IMR-90 (cell line): ENCODE measurements around the gene TES. TPM values are rescaled to one million over a fixed set of nuclear protein-coding genes. Genes with fewer than 3 reads are reported as not detected.

Source experiments
- ATAC-seq: fragments of 200-7000 bp; cut with Tn5 transposase; 2 replicates; pipeline ENCODE4 v1.9.1; 2020; ENCODE audit warnings: low read depth, mild to moderate bottlenecking, moderate library complexity
- BruUV-seq: library from RNA; stranded (reverse); fragments of 400-500 nt; replicated peaks from 2 replicates; lab custom pipeline; 2021; lab: Mats Ljungman, UMichigan
- CTCF ChIA-PET: fragments of 300-600 bp; formaldehyde crosslinking; extraction: SDS; loops from one replicate; lab custom pipeline; 2021; ENCODE audit warnings: antibody characterized with exemption; lab: Yijun Ruan, JAX
- POLR2A ChIA-PET: fragments of 300-600 bp; sonication (Branson Sonifier 250); formaldehyde crosslinking; loops from one replicate; lab custom pipeline; 2022; ENCODE audit warnings: antibody characterized with exemption; ENCODE audit not compliant: unreplicated experiment; lab: Charles Lee
- DNase-seq: peaks from one replicate; pipeline ENCODE4 v3.0.0; 2013
- H2AFZ ChIP-seq: replicated peaks from 2 replicates; pipeline ENCODE3; 2013; ENCODE audit warnings: low read length, mild to moderate bottlenecking; ENCODE audit not compliant: poor library complexity
- H2AK5ac ChIP-seq: 2 replicates; pipeline ENCODE4 v1.6.1; 2013; ENCODE audit warnings: low read depth, low read length, inconsistent platforms
- H2AK9ac ChIP-seq: replicated peaks from 2 replicates; pipeline ENCODE3; 2013; ENCODE audit warnings: mild to moderate bottlenecking, low read depth, low read length, moderate library complexity; ENCODE audit not compliant: poor library complexity
- H2BK120ac ChIP-seq: 2 replicates; pipeline ENCODE4 v1.6.1; 2013; ENCODE audit warnings: low read depth, low read length, inconsistent platforms
- H2BK15ac ChIP-seq: 3 replicates; pipeline ENCODE4 v1.6.1; 2013; ENCODE audit warnings: low read depth, low read length, inconsistent platforms
- H2BK20ac ChIP-seq: 2 replicates; pipeline ENCODE4 v1.6.1; 2013; ENCODE audit warnings: low read depth, mild to moderate bottlenecking, inconsistent platforms, low read length, moderate library complexity
- H2BK5ac ChIP-seq: 2 replicates; pipeline ENCODE4 v1.6.1; 2013; ENCODE audit warnings: mild to moderate bottlenecking, low read depth, low read length, inconsistent platforms; ENCODE audit not compliant: poor library complexity, severe bottlenecking
- H3K14ac ChIP-seq: replicated peaks from 2 replicates; pipeline ENCODE4 v1.6.1; 2013; ENCODE audit warnings: low read depth, low read length, inconsistent platforms
- H3K18ac ChIP-seq: 2 replicates; pipeline ENCODE4 v1.6.1; 2013; ENCODE audit warnings: low read depth, low read length, control low read depth
- H3K23ac ChIP-seq: 2 replicates; pipeline ENCODE4 v1.6.1; 2013; ENCODE audit warnings: low read depth, low read length, inconsistent platforms
- H3K27ac ChIP-seq: 2 replicates; pipeline ENCODE4 v1.5.1; 2013; ENCODE audit warnings: mild to moderate bottlenecking, control low read depth, low read length; ENCODE audit not compliant: insufficient read depth
- H3K27me3 ChIP-seq: 2 replicates; pipeline ENCODE4 v1.6.1; 2013; ENCODE audit warnings: low read length; ENCODE audit not compliant: control insufficient read depth, insufficient read depth
- H3K36me3 ChIP-seq: 2 replicates; pipeline ENCODE4 v1.6.1; 2013; ENCODE audit warnings: low read length, mixed read lengths; ENCODE audit not compliant: control insufficient read depth, insufficient read depth
- H3K4ac ChIP-seq: 2 replicates; pipeline ENCODE4 v1.6.1; 2013; ENCODE audit warnings: low read depth, low read length, inconsistent platforms
- H3K4me1 ChIP-seq: 2 replicates; pipeline ENCODE4 v1.6.1; 2013; ENCODE audit warnings: low read length, mixed read lengths; ENCODE audit not compliant: control insufficient read depth, insufficient read depth
- H3K4me2 ChIP-seq: 2 replicates; pipeline ENCODE4 v1.6.1; 2013; ENCODE audit warnings: low read depth, mild to moderate bottlenecking, control low read depth, low read length, moderate library complexity
- H3K4me3 ChIP-seq: 2 replicates; pipeline ENCODE4 v1.5.1; 2013; ENCODE audit warnings: low read depth, mild to moderate bottlenecking, control low read depth, low read length, moderate library complexity; ENCODE audit not compliant: insufficient read depth
- H3K56ac ChIP-seq: 2 replicates; pipeline ENCODE4 v1.6.1; 2013; ENCODE audit warnings: low read length, inconsistent platforms; ENCODE audit not compliant: insufficient read depth; ENCODE audit errors: extremely low read depth
- H3K79me1 ChIP-seq, 2 experiments: 2 replicates each; pipeline ENCODE4 v1.6.1; 2013; ENCODE audit warnings: low read length in 2 of 2, inconsistent platforms in 1 of 2, low read depth in 1 of 2
- H3K9ac ChIP-seq: 2 replicates; pipeline ENCODE4 v1.6.1; 2013; ENCODE audit warnings: low read depth, low read length, control low read depth
- H3K9me1 ChIP-seq: 2 replicates; pipeline ENCODE4 v1.6.1; 2013; ENCODE audit warnings: low read length, inconsistent platforms; ENCODE audit not compliant: insufficient read depth
- H3K9me3 ChIP-seq: 2 replicates; pipeline ENCODE4 v1.6.1; 2013; ENCODE audit warnings: low read length; ENCODE audit not compliant: control insufficient read depth, insufficient read depth
- H4K20me1 ChIP-seq: 2 replicates; pipeline ENCODE4 v1.6.1; 2013; ENCODE audit warnings: low read length, inconsistent platforms; ENCODE audit not compliant: insufficient read depth
- H4K5ac ChIP-seq: 2 replicates; pipeline ENCODE4 v1.6.1; 2013; ENCODE audit warnings: mild to moderate bottlenecking, low read depth, low read length, control low read depth
- H4K8ac ChIP-seq, 2 experiments: 2 replicates each; pipeline ENCODE4 v1.6.1; 2013; ENCODE audit warnings: low read depth in 2 of 2, low read length in 2 of 2, control low read depth in 1 of 2, inconsistent platforms in 1 of 2
- H4K91ac ChIP-seq: 2 replicates; pipeline ENCODE4 v1.6.1; 2013; ENCODE audit warnings: low read depth, low read length, inconsistent platforms; ENCODE audit not compliant: insufficient read depth
- BHLHE40 ChIP-seq: fragments of 150-350 bp; IDR thresholded peaks from 2 replicates; pipeline ENCODE4 v1.6.1; 2016; ENCODE audit warnings: mild to moderate bottlenecking, low read depth, low read length
- CEBPB ChIP-seq: IDR thresholded peaks from 2 replicates; pipeline ENCODE4 v1.6.1; 2012; ENCODE audit warnings: low read depth, low read length, improper control_type of control experiment
- CHD1 ChIP-seq: IDR thresholded peaks from 2 replicates; pipeline ENCODE4 v1.6.1; 2012; ENCODE audit warnings: low read depth, low read length, improper control_type of control experiment
- CTCF ChIP-seq: conservative IDR thresholded peaks from 2 replicates; pipeline ENCODE4 v1.5.1; 2012; ENCODE audit warnings: mild to moderate bottlenecking, low read depth, low read length, improper control_type of control experiment
- FOS ChIP-seq: fragments of 150-350 bp; IDR thresholded peaks from 2 replicates; pipeline ENCODE4 v1.6.1; 2016; ENCODE audit warnings: low read depth, low read length
- MAFK ChIP-seq: IDR thresholded peaks from 2 replicates; pipeline ENCODE4 v1.6.1; 2012; ENCODE audit warnings: low read depth, low read length, improper control_type of control experiment
- MAZ ChIP-seq: IDR thresholded peaks from 2 replicates; pipeline ENCODE4 v1.6.1; 2012; ENCODE audit warnings: low read depth, mild to moderate bottlenecking, low read length, improper control_type of control experiment, moderate library complexity, borderline replicate concordance
- MXI1 ChIP-seq: IDR thresholded peaks from 2 replicates; pipeline ENCODE4 v1.6.1; 2012; ENCODE audit warnings: low read depth, mild to moderate bottlenecking, low read length, moderate library complexity, borderline replicate concordance
- NFE2L2 ChIP-seq: fragments of 150-350 bp; IDR thresholded peaks from 2 replicates; pipeline ENCODE4 v1.6.1; 2016; ENCODE audit warnings: low read depth, mild to moderate bottlenecking, low read length
- POLR2A ChIP-seq: IDR thresholded peaks from 2 replicates; pipeline ENCODE4 v1.6.1; 2012; ENCODE audit warnings: mild to moderate bottlenecking, low read depth, low read length
- RAD21 ChIP-seq: IDR thresholded peaks from 2 replicates; pipeline ENCODE4 v1.6.1; 2012; ENCODE audit warnings: low read length, improper control_type of control experiment
- RCOR1 ChIP-seq: IDR thresholded peaks from 2 replicates; pipeline ENCODE4 v1.6.1; 2012; ENCODE audit warnings: mild to moderate bottlenecking, low read length, improper control_type of control experiment; ENCODE audit not compliant: insufficient replicate concordance
- RFX5 ChIP-seq: IDR thresholded peaks from 2 replicates; pipeline ENCODE4 v1.8.0; 2012; ENCODE audit warnings: low read depth, mild to moderate bottlenecking, low read length, moderate library complexity
- SMC3 ChIP-seq: fragments of 150-350 bp; IDR thresholded peaks from 2 replicates; pipeline ENCODE4 v1.6.1; 2016; ENCODE audit warnings: low read depth, mild to moderate bottlenecking, antibody characterized with exemption, low read length, moderate library complexity
- USF2 ChIP-seq: fragments of 150-350 bp; IDR thresholded peaks from 2 replicates; pipeline ENCODE4 v1.6.1; 2017; ENCODE audit warnings: mild to moderate bottlenecking, antibody characterized with exemption, low read length, low read depth
- WGBS, 2 experiments: methylation state at CpG; one replicate each; pipeline versions ENCODE4 v1.1.5 to v1.1.7; 2013; ENCODE audit warnings: missing lambda C conversion rate in 2 of 2; ENCODE audit not compliant: insufficient read length in 1 of 2; ENCODE audit errors: extremely low coverage in 2 of 2; 5-methylcytosine and 5-hydroxymethylcytosine counted together
- dilution Hi-C: fragments of 300-500 bp; cut with HindIII; formaldehyde crosslinking; loops from one replicate; pipeline ENCODE4 v1.14.3; 2018; ENCODE audit warnings: low sequenced_read_pairs; ENCODE audit not compliant: unreplicated experiment
- in situ Hi-C: fragments of 300-500 bp; cut with MboI; formaldehyde crosslinking; loops from 3 replicates; pipeline ENCODE4 v1.14.3; 2019; ENCODE audit warnings: low sequenced_read_pairs, inconsistent platforms, mixed read lengths
- intact Hi-C: fragments of 100-400 bp; cut with micrococcal nuclease; formaldehyde crosslinking; loops from 2 replicates; pipeline ENCODE4 v1.10.0; 2022
- polyA plus RNA-seq, 3 experiments: library from polyadenylated mRNA; depleted of rRNA; stranded (reverse); fragments of >200 nt; gene quantifications; 2 replicates each; pipeline ENCODE4 v1.2.3, GENCODE V29; 2012; ENCODE audit warnings: low replicate concordance in 1 of 3
- total RNA-seq: library from RNA; depleted of rRNA; stranded (reverse); fragments of >200 nt; gene quantifications from 2 replicates; pipeline ENCODE4 v1.2.3, GENCODE V29; 2012
- TF ChIP-seq, protein P1 (sequence below): fragments of 150-350 bp; IDR thresholded peaks from 2 replicates; pipeline ENCODE4 v1.6.1; 2016; ENCODE audit warnings: low read depth, mild to moderate bottlenecking, low read length, moderate library complexity, borderline replicate concordance

Gene TES
- total and polyA plus RNA-seq, 2 of the 4 experiments (the other 2 are of a cell fraction), result 54.0 to 83.3 TPM

DNA sequence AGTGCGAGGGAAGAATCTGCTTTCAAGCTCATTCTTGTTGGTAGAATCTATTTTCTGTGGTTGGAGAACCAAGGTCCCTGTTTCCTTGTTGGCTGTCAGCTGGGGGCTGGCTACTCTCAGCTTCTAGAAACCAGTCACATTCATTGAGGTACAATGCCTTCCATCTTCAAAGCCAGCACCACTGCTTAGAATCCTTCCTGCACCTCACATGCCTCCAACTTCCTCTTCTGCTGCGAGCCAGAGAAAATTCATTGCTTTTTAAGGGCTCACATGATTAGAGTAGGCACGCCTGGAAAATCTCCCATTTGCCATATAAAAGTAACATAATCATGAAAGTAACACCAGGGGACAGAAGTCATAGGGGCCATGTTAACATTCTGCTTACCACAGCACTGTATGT lies 28.7 kb downstream of the TES start:
- H4K5ac ChIP-seq, result no peak overlapping the region
- no peaks in the 10 kb centered on the region for H4K20me1 ChIP-seq
- CTCF ChIA-PET, result no interaction called here
- intact Hi-C loops (no loop called here), dilution Hi-C loops (no loop called here), in situ Hi-C loops (loop anchor here (5.0 kb wide), 2 partner anchors 62 to 102 kb away; no protein-coding TSS in a partner anchor)
- peak overlapping the region; percentile 53; the same call in 1 of the 2 replicates for H3K23ac ChIP-seq
- no peaks in the 10 kb centered on the region for H3K27me3 ChIP-seq
- H2BK20ac ChIP-seq, result no peak overlapping the region; the same call in 1 of the 2 replicates
- no peak overlapping the region for H3K4me3 ChIP-seq
- POLR2A ChIA-PET, result no interaction called here
- H2AK5ac ChIP-seq, result no peak overlapping the region
- no peak overlapping the region for H3K4me2 ChIP-seq
- no peaks in the 10 kb centered on the region; the same call in 1 of the 2 replicates for H3K9me1 ChIP-seq
- BruUV-seq, result no TSS peak
- no peak overlapping the region for H3K56ac ChIP-seq
- peaks cover 22 to 27% of the 10 kb centered on the region in 2 experiments for H3K79me1 ChIP-seq
- H3K4ac ChIP-seq, result no peak overlapping the region
- H2BK5ac ChIP-seq, result no peak overlapping the region
- ATAC-seq (no peak), DNase-seq (no peak)
- no peaks in the 10 kb centered on the region for H3K9me3 ChIP-seq
- H2BK120ac ChIP-seq, result no peak overlapping the region
- no peak overlapping the region for H2AFZ ChIP-seq
- H2AK9ac ChIP-seq, result no peak overlapping the region
- H3K36me3 ChIP-seq, result peaks cover 5% of the 10 kb centered on the region; the same call in 1 of the 2 replicates
- no peak overlapping the region for H3K9ac ChIP-seq
- TF ChIP-seq RFX5 (no peak), MAZ (no peak), CTCF (no peak), RAD21 (no peak), RCOR1 (no peak), NFE2L2 (no peak), MXI1 (no peak), BHLHE40 (no peak), USF2 (no peak), CHD1 (no peak), FOS (no peak), POLR2A (no peak), MAFK (no peak), CEBPB (no peak), SMC3 (no peak)
- TF ChIP-seq, protein P1, sequence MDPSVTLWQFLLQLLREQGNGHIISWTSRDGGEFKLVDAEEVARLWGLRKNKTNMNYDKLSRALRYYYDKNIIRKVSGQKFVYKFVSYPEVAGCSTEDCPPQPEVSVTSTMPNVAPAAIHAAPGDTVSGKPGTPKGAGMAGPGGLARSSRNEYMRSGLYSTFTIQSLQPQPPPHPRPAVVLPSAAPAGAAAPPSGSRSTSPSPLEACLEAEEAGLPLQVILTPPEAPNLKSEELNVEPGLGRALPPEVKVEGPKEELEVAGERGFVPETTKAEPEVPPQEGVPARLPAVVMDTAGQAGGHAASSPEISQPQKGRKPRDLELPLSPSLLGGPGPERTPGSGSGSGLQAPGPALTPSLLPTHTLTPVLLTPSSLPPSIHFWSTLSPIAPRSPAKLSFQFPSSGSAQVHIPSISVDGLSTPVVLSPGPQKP, result no peak
- no peak overlapping the region for H2BK15ac ChIP-seq
- no peak overlapping the region for H4K91ac ChIP-seq
- H3K4me1 ChIP-seq, result peaks cover 2% of the 10 kb centered on the region; the same call in 1 of the 2 replicates
- no peak overlapping the region for H3K14ac ChIP-seq
- no peak overlapping the region for H3K27ac ChIP-seq
- no CpG with 5 or more reads among the region's 3 CpGs for whole genome bisulfite sequencing, 2 experiments
- no peak overlapping the region for H3K18ac ChIP-seq
- 0 out of 4 replicates have a peak overlapping the region, but pooled peaks of 1 of the 2 experiments have one; percentile 4 for H4K8ac ChIP-seq
